ENCODE results near the gene RAB11FIP3.

DNA sequence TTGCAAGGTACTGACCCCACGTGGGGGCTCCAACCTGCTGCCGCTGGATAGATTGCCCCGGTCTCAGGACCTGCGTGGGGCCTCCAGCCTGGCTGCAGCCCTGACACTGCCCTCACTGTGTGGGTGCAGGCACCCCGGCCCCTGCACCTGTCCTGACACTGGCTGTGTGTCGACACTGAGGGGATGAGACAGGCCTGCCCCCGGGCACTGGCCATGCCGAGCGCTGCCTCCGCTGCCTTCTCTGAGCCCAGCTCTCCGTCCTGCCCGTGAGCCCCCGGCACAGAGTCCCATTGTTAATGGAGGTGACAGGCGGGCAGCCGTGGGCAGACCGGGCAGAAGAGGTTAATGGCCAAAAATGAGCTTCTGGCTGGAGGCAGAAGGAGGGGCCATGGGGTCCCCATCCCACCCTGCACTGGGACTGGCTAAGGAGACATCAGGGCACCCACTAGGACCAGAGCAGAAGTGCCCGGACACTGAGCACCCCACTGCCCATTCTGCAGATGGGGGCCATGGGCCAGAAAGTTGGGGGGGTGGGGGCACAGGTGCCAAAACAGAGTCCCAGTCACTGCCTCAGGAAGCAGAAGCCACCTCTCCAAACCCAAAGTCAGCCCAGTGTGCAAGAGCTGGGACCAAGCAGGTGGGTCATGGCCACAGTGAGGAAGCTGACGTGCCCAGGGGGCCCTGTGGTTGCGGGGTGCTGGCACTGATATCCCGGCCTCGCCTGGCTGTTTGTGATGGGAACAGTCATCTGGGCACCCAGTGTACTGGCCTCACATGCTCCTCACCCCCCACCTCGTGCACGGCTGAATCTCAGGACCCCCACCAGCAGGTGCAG, 132.2 kb downstream of the RAB11FIP3 start:
- TF ChIP-seq RFX5 (IDR thresholded peaks at IDR 0.05; ENCODE audit: low read length) (no peak), POLR2AphosphoS5 (IDR thresholded peaks at IDR 0.05; ENCODE audit: low read depth, low read length) (no peak), TCF12 (IDR thresholded peaks at IDR 0.05) (no peak), CTCF (IDR thresholded peaks at IDR 0.05) (no peak), ELF1 (IDR thresholded peaks at IDR 0.05) (no peak), NFIC (IDR thresholded peaks at IDR 0.05; ENCODE audit: borderline replicate concordance) (no peak), RCOR1 (IDR thresholded peaks at IDR 0.05; ENCODE audit: low read length) (no peak)
